Upper lobe of left lung (tissue), 6 donors: ENCODE results near the gene SERPINA9. TPM values are rescaled to one million over a fixed set of nuclear protein-coding genes. Genes with fewer than 3 reads are reported as not detected.

Source experiments
- ATAC-seq, 2 donors: fragments of 200-7000 bp; cut with Tn5 transposase; one replicate each; pipeline ENCODE4 v1.9.1; 2022; ENCODE audit warnings: mild to moderate bottlenecking in 2 of 2, moderate library complexity in 2 of 2; ENCODE audit not compliant: low FRiP score in 2 of 2
- DNase-seq, 2 donors: peaks; one replicate each; pipeline ENCODE4 v3.0.0-alpha.2; 2019 to 2020
- H3K27ac ChIP-seq, 4 donors: fragments of 200-600 bp; sonication (generic); one replicate each; pipeline ENCODE4 v1.5.1; 2016 to 2019
- H3K27me3 ChIP-seq, 4 donors: fragments of 200-600 bp; sonication (generic); one replicate each; pipeline ENCODE4 v1.5.1; 2017 to 2019
- H3K36me3 ChIP-seq, 4 donors: fragments of 200-600 bp; sonication (generic); one replicate each; pipeline ENCODE4 v1.5.1; 2016 to 2019
- H3K4me1 ChIP-seq, 4 donors: fragments of 200-600 bp; sonication (generic); one replicate each; pipeline ENCODE4 v1.5.1; 2018 to 2019
- H3K4me3 ChIP-seq, 4 donors: fragments of 200-600 bp; sonication (generic); one replicate each; pipeline ENCODE4 v1.5.1; 2017 to 2019; ENCODE audit warnings: mild to moderate bottlenecking in 2 of 4, moderate library complexity in 1 of 4
- H3K9me3 ChIP-seq, 4 donors: fragments of 200-600 bp; sonication (generic); one replicate each; pipeline ENCODE4 v1.5.1; 2018 to 2019
- EP300 ChIP-seq, 4 donors: sonication (generic); formaldehyde crosslinking; IDR thresholded peaks; one replicate each; pipeline ENCODE4 v1.5.1; 2017; ENCODE audit warnings: antibody characterized with exemption in 4 of 4, control low read depth in 2 of 4
- POLR2A ChIP-seq, 4 donors: fragments of 450-650 bp; IDR thresholded peaks; one replicate each; pipeline ENCODE4 v1.5.1; 2016 to 2017; ENCODE audit warnings: antibody characterized with exemption in 4 of 4, mild to moderate bottlenecking in 2 of 4
- POLR2AphosphoS5 ChIP-seq, 2 donors: sonication (generic); formaldehyde crosslinking; IDR thresholded peaks; one replicate each; pipeline ENCODE4 v1.5.1; 2017; ENCODE audit warnings: antibody characterized with exemption in 2 of 2
- WGBS, 2 donors: methylation state at CpG; one replicate each; pipeline ENCODE4 v1.1.5; 2017 to 2018; 5-methylcytosine and 5-hydroxymethylcytosine counted together
- total RNA-seq, 6 donors: library from RNA; depleted of rRNA in 4 of 6; stranded (reverse); fragments of >200 nt in 4 of 6; gene quantifications; one replicate each; pipeline versions ENCODE4 v1.1.0 to v1.2.1, GENCODE V29; 2016 to 2021
- TF ChIP-seq, protein P1 (sequence below), 6 experiments: fragments of 450-650 bp in 4 of 6; fragments of 200-600 bp in 2 of 6; sonication (generic) in 2 of 6; IDR thresholded peaks; one replicate each; pipeline ENCODE4 v1.5.1; 2016 to 2019; ENCODE audit warnings: antibody characterized with exemption in 6 of 6
- donor health status: DM: no; HTN: no; CAD: no; lungs with moderate emphysema.
- donor health status: DM: no; HTN: yes; CAD: no; lungs with severe emphysema.

Gene SERPINA9
- total RNA-seq, 6 donors from 2014 or later, result 0.14 TPM; not detected in 5

- no peaks in the 10 kb centered on the region for H3K36me3 ChIP-seq
- TF ChIP-seq POLR2A (IDR thresholded peaks at IDR 0.05) (no peak), POLR2AphosphoS5 (IDR thresholded peaks at IDR 0.05) (no peak), EP300 (IDR thresholded peaks at IDR 0.05) (no peak)
- TF ChIP-seq, protein P1, sequence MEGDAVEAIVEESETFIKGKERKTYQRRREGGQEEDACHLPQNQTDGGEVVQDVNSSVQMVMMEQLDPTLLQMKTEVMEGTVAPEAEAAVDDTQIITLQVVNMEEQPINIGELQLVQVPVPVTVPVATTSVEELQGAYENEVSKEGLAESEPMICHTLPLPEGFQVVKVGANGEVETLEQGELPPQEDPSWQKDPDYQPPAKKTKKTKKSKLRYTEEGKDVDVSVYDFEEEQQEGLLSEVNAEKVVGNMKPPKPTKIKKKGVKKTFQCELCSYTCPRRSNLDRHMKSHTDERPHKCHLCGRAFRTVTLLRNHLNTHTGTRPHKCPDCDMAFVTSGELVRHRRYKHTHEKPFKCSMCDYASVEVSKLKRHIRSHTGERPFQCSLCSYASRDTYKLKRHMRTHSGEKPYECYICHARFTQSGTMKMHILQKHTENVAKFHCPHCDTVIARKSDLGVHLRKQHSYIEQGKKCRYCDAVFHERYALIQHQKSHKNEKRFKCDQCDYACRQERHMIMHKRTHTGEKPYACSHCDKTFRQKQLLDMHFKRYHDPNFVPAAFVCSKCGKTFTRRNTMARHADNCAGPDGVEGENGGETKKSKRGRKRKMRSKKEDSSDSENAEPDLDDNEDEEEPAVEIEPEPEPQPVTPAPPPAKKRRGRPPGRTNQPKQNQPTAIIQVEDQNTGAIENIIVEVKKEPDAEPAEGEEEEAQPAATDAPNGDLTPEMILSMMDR (IDR thresholded peaks at IDR 0.05), result no peak
- no peak overlapping the region for H3K4me3 ChIP-seq
- DNase-seq, result no peak
- H3K27ac ChIP-seq, result no peak overlapping the region
- WGBS, 2 donors, result 12 to 33% methylated on average over 1 of the region's 1 CpG
- ATAC-seq, result no peak
- peaks cover 0 to 4% (median 0%) of the 10 kb centered on the region in 4 donors for H3K9me3 ChIP-seq
- no peaks in the 10 kb centered on the region for H3K4me1 ChIP-seq
- H3K27me3 ChIP-seq, result no peaks in the 10 kb centered on the region
These were observed 20.1 kb downstream of the SERPINA9 start for GRCh38 chr14:94455928-94456327.

GRCh38 chr14:94451826-94452225, 24.2 kb downstream of the SERPINA9 start:
- no peaks in the 10 kb centered on the region for H3K36me3 ChIP-seq

GRCh38 chr14:94451091-94451771, 24.8 kb downstream of the SERPINA9 start:
- DNase-seq, result no peak
- Histone ChIP-seq H3K4me3 (no peak overlapping the region), H3K9me3 (no peaks in the 10 kb centered on the region), H3K4me1 (no peaks in the 10 kb centered on the region), H3K27ac (no peak overlapping the region), H3K36me3 (no peaks in the 10 kb centered on the region), H3K27me3 (no peaks in the 10 kb centered on the region)
- no peak for TF ChIP-seq POLR2A (IDR thresholded peaks at IDR 0.05)
- TF ChIP-seq, protein P1 (IDR thresholded peaks at IDR 0.05), result no peak
- no peak for TF ChIP-seq POLR2AphosphoS5 (IDR thresholded peaks at IDR 0.05)
- no peak for TF ChIP-seq EP300 (IDR thresholded peaks at IDR 0.05)
- ATAC-seq, result no peak
- 21 to 22% methylated on average over 8 of the region's 8 CpGs for WGBS, 2 donors

More at GRCh38 chr14:94451826-94452225, 24.2 kb downstream of the SERPINA9 start:
- no peaks in the 10 kb centered on the region for H3K9me3 ChIP-seq
- TF ChIP-seq, protein P1 (IDR thresholded peaks at IDR 0.05), result no peak
- TF ChIP-seq EP300 (IDR thresholded peaks at IDR 0.05) (no peak), POLR2AphosphoS5 (IDR thresholded peaks at IDR 0.05) (no peak), POLR2A (IDR thresholded peaks at IDR 0.05) (no peak)
- H3K27ac ChIP-seq, result no peak overlapping the region
- DNase-seq (no peak), ATAC-seq (no peak)
- H3K4me1 ChIP-seq, result no peaks in the 10 kb centered on the region
- H3K27me3 ChIP-seq, result no peaks in the 10 kb centered on the region
- WGBS, 2 donors, result 51 to 55% methylated on average over 3 of the region's 3 CpGs
- H3K4me3 ChIP-seq, result no peak overlapping the region

DNA sequence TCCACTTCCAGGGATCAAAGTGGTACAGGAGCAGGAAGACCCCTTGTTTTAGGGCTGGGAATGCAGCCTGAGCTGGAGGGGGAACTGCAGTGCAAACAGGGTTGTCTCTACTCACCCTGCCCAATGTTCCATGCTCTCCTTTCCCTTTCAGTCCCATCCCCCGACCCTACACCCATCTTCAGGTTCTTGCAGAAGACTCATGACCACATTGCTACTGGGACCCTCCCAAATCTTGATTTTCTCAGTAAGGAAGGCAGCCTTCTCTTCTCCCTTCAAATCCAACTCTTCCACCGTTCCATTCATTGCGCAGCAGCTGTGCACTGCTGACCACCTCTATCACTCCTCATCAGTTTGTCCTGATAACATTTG, 25.3 kb downstream of the SERPINA9 start:
- whole genome bisulfite sequencing, 2 donors, result 49 to 61% methylated on average over 3 of the region's 3 CpGs
- ATAC-seq (no peak), DNase-seq (no peak)
- Histone ChIP-seq H3K4me3 (no peak overlapping the region), H3K9me3 (no peaks in the 10 kb centered on the region), H3K27me3 (no peaks in the 10 kb centered on the region), H3K4me1 (no peaks in the 10 kb centered on the region), H3K36me3 (no peaks in the 10 kb centered on the region), H3K27ac (no peak overlapping the region)
- TF ChIP-seq, protein P1 (IDR thresholded peaks at IDR 0.05), result no peak
- no peak for TF ChIP-seq EP300 (IDR thresholded peaks at IDR 0.05)
- TF ChIP-seq POLR2A (IDR thresholded peaks at IDR 0.05), result no peak
- no peak for TF ChIP-seq POLR2AphosphoS5 (IDR thresholded peaks at IDR 0.05)

- 68 to 87% methylated on average over 3 to 6 of the region's 6 CpGs for WGBS, 2 donors
- DNase-seq (no peak), ATAC-seq (no peak)
- H3K27me3 ChIP-seq, result no peaks in the 10 kb centered on the region
- no peaks in the 10 kb centered on the region for H3K4me1 ChIP-seq
- no peaks in the 10 kb centered on the region for H3K36me3 ChIP-seq
- H3K27ac ChIP-seq, result no peak overlapping the region
- no peak overlapping the region for H3K4me3 ChIP-seq
- no peaks in the 10 kb centered on the region for H3K9me3 ChIP-seq
- TF ChIP-seq POLR2AphosphoS5 (IDR thresholded peaks at IDR 0.05) (no peak), POLR2A (IDR thresholded peaks at IDR 0.05) (no peak), EP300 (IDR thresholded peaks at IDR 0.05) (no peak)
- TF ChIP-seq, protein P1 (IDR thresholded peaks at IDR 0.05), result no peak
These were observed 26.1 kb downstream of the SERPINA9 start for GRCh38 chr14:94449930-94450329.
